Medulla oblongata (tissue), 1 donor: Measurements from ENCODE around the gene EDNRA.

Source experiments
- DNase-seq: peaks from one replicate; pipeline ENCODE4 v3.0.0-alpha.2; 2015; ENCODE audit errors: extremely low spot score

Gene EDNRA

DNA sequence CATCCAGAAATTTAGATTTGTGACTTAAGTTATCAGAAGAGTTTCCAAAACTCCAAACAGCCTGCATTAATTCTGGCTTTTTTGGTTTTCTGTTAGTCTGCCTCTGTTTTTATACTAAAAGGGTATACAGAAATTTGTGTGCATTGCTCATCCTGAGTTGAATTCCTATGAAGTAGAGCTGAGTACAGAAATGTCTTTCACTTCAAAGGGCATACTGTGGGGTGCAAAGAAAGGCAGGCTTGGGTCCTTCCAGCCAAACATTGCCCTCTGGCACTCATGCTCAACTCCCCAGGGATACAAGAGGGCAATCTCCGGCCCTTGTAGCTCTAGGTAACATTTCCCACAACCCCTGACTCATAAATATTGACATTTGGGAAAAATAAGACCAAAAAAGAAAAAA lies 108.7 kb downstream of the EDNRA start:
- DNase-seq = peak; percentile 39

DNA sequence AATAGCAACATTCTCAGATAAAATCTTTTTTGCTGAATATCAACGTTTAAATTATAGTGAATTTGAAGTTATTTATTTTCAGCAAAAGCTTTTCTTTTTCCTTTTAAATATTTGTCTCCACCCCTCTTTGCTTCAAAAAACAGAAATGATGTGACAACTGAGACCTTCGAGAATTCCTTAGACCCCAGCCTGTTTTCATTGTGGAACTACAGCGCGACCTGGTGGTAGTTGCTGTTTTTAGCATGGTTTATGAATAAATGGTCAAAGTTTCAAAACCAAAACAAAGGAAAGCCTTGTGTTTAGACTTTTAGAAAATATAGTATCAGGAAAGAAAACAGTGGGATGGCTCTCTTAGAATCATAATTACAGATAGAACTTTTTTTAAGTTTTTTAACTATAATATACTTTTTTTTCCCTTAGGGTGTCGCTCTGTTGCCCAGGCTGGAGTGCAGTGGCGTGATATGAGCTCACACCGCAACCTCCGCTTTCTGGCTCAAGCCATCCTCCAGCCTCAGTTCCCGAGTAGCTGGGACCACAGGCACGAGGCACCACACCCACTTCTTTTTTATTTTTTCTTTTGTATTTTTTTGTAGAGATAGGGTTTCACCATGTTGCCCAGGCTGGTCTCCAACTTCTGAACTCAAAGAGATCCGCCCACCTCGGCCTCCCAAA lies 109.5 kb downstream of the EDNRA start:
- peak; percentile 91 for DNase-seq

DNA sequence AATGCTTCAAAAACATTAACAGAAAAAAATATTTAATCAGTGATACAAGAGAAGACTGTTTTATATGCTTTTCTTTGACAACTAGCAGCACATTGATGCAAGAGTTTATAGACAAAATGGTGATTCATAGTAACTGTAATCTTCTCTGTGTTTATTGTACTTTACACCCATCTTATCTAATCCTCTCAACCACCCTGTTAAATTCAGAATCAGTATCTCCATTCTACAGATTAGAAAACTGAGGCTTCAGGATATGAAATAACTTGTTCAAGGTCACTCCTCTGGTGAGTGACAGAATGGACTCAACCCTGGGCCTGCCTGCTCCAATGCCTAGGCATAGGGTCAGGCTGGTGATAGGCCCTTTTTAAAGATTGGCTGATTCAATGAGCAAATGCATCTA lies 110.2 kb downstream of the EDNRA start:
- DNase-seq = no peak

DNA sequence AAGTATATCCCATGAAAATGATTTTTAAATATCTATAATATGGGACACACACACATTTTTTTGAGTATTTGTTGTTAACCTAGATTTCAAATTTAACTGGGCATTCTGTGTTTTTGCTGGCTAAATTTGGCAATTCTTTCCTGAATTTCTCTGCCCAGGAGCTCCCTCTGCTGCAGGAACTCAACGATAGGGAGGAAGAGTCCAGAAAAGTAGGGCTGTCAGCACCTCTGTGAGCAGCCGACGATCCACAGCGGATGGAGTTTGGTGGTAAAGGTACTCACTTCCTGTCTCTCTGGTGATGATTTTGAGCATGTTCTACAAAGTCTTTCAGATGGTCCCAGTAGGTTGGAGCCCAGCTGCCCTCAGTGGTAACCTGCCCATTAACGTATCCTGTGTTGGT lies 113.2 kb downstream of the EDNRA start:
- DNase-seq = no peak
